ENCODE measurements around the gene SOX6.

SOX6 gene

GRCh38 chr11:15955595-15955994 is 400.8 kb downstream of the SOX6 start:
- FAIRE-seq, result no peak
- no peak for DNase-seq (ENCODE audit: extremely low spot score, insufficient read length, low read depth)

- DNase-seq (ENCODE audit: extremely low spot score, insufficient read length, low read depth) (no peak), FAIRE-seq (no peak)
These were observed 408.4 kb downstream of the SOX6 start for GRCh38 chr11:15947681-15948648.

GRCh38 chr11:15945726-15946125 is 410.6 kb downstream of the SOX6 start:
- DNase-seq (ENCODE audit: extremely low spot score, insufficient read length, low read depth) (no peak), FAIRE-seq (no peak)

GRCh38 chr11:15944460-15944859 is 411.9 kb downstream of the SOX6 start:
- DNase-seq (ENCODE audit: extremely low spot score, insufficient read length, low read depth) (no peak), FAIRE-seq (no peak)

GRCh38 chr11:15943418-15944197 is 412.7 kb downstream of the SOX6 start:
- DNase-seq (ENCODE audit: extremely low spot score, insufficient read length, low read depth) (no peak), FAIRE-seq (no peak)

- FAIRE-seq, result no peak
- no peak for DNase-seq (ENCODE audit: extremely low spot score, insufficient read length, low read depth)
These were observed 413.4 kb downstream of the SOX6 start for GRCh38 chr11:15942936-15943335.

GRCh38 chr11:15942126-15942525 is 414.2 kb downstream of the SOX6 start:
- DNase-seq (ENCODE audit: extremely low spot score, insufficient read length, low read depth) (no peak), FAIRE-seq (no peak)

- FAIRE-seq (no peak), DNase-seq (ENCODE audit: extremely low spot score, insufficient read length, low read depth) (peak; percentile 15)
These were observed 415.1 kb downstream of the SOX6 start for GRCh38 chr11:15941206-15941770.

GRCh38 chr11:15940462-15941205 is 415.7 kb downstream of the SOX6 start:
- DNase-seq (ENCODE audit: extremely low spot score, insufficient read length, low read depth), result no peak

GRCh38 chr11:15938983-15939382 is 417.4 kb downstream of the SOX6 start:
- no peak for FAIRE-seq
- no peak for DNase-seq (ENCODE audit: extremely low spot score, insufficient read length, low read depth)

More at GRCh38 chr11:15940462-15941205, 415.7 kb downstream of the SOX6 start:
- no peak for FAIRE-seq

GRCh38 chr11:15938121-15938611 is 418.2 kb downstream of the SOX6 start:
- FAIRE-seq (no peak), DNase-seq (ENCODE audit: extremely low spot score, insufficient read length, low read depth) (no peak)

GRCh38 chr11:15937601-15938120 is 418.7 kb downstream of the SOX6 start:
- FAIRE-seq (no peak), DNase-seq (ENCODE audit: extremely low spot score, insufficient read length, low read depth) (no peak)

- DNase-seq (ENCODE audit: extremely low spot score, insufficient read length, low read depth), result no peak
- FAIRE-seq, result no peak
These were observed 420.3 kb downstream of the SOX6 start for GRCh38 chr11:15936011-15936410.

GRCh38 chr11:15935373-15935772 is 421.0 kb downstream of the SOX6 start:
- no peak for FAIRE-seq
- no peak for DNase-seq (ENCODE audit: extremely low spot score, insufficient read length, low read depth)

GRCh38 chr11:15933886-15934625 is 422.3 kb downstream of the SOX6 start:
- DNase-seq (ENCODE audit: extremely low spot score, insufficient read length, low read depth) (no peak), FAIRE-seq (no peak)

- DNase-seq (ENCODE audit: extremely low spot score, insufficient read length, low read depth) (no peak), FAIRE-seq (no peak)
These were observed 423.9 kb downstream of the SOX6 start for GRCh38 chr11:15932417-15932816.

GRCh38 chr11:15931497-15931896 is 424.8 kb downstream of the SOX6 start:
- no peak for FAIRE-seq

GRCh38 chr11:15930442-15931025 is 425.8 kb downstream of the SOX6 start:
- DNase-seq (ENCODE audit: extremely low spot score, insufficient read length, low read depth), result no peak

More at GRCh38 chr11:15931497-15931896, 424.8 kb downstream of the SOX6 start:
- no peak for DNase-seq (ENCODE audit: extremely low spot score, insufficient read length, low read depth)

More at GRCh38 chr11:15930442-15931025, 425.8 kb downstream of the SOX6 start:
- FAIRE-seq, result no peak

All from GM18507 (cell line).